IPS-NIHi11 (cell line): Measurements from ENCODE around the gene HSPB7.
"Not testable (repeated sequence)": the region's sequence is repeated elsewhere in the genome, so short reads cannot be mapped to it uniquely, and the experiment has no call there.

ENCODE experiments used
- DNase-seq: peaks from one replicate; pipeline ENCODE4 v3.0.0; 2012; ENCODE audit warnings: mixed read lengths, low spot score

The HSPB7 gene

DNA sequence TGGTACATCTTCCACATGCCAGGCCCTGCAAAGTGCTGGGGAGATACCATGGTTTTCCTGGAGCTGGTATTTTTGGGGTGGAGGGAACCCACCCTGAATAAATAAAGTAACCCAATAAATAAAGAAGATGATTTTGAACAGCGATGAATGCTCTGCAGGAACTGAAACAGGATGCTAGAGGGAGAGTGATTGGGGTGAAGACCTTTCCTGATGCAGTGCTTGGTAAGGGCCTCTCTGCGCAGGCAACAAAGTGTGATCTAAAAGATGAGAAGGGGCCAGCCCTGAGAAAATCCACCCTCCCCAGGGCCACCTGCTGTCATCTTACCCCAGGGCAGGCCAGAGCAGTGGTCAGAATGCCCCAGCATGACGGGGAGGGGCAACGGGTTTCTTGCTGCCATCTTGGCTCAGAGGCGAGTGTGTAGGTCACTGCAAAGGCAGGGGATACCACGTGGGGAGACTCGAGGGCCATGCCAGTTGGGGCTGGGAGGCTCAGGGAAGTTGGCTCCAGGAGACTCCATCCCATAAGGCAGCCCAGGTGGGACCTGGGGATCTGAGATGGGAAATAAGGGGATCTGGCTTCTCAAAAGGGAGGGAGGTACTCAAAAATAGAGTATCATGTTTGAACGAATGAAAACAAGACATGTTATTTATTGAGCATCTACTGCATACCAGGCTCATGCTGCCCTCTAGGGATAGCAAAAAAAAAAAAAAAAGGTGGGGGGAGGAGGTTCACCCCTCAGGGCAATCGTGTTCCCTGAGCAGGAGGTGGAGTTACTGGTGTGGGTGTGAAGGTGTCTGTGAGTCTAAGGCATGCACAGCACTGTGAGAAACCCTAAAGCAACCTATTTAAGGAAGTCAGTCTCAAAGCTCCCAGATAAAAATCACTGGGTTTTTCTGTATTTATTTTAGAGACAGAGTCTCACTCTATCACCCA lies 11.0 kb downstream of the HSPB7 start:
- peak; percentile 7 for DNase-seq

DNA sequence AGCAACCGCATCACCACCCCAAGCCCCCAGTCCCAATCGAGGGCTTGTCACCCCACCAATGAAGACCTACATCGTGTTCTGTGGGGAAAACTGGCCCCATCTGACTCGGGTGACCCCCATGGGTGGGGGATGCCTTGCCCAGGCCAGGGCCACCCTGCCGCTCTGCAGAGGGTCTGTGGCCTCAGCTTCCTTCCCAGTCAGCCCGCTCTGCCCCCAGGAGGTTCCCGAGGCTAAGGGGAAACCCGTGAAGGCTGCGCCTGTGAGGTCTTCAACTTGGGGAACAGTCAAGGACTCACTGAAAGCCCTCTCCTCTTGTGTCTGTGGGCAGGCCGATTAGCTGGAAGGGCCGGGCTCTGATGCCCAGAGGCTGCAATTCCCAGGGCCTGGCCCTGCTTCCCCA lies 11.8 kb downstream of the HSPB7 start:
- DNase-seq = no peak

DNA sequence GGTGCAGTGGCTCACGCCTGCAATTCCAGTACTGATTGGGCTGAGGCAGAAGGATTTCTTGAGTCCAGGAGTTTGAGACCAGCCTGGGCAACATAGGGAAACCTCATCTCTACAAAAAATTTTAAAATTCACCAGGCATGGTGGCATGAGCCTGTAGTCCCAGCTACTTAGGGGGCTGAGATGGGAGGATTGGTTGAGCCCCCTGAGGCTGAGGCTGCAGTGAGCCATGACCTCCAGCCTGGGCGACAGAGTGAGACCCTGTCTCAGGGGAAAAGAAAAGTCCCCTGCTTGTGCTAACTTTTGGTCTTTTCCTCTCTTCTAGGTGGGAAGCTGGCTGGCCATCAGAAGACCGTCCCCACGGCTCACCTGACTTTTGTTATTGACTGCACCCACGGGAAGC lies 12.2 kb downstream of the HSPB7 start:
- DNase-seq = no peak

DNA sequence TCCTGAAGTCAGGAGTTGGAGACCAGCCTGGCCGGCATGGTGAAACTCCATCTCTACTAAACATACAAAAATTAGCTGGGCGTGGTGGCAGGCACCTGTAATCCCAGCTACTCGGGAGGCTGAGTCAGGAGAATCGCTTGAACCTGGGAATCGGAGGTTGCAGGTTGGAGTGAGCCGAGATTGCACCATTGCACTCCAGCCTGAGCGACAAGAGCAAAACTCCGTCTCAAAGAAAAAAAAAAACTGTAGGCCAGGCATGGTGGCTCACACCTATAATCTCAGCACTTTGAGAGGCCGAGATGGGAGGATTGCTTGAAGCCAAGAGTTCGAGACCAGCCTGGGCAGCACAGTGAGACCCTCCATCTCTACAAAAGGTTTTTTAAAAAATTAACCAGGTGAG lies 16.6 kb downstream of the HSPB7 start:
- not testable (repeated sequence) for DNase-seq

DNA sequence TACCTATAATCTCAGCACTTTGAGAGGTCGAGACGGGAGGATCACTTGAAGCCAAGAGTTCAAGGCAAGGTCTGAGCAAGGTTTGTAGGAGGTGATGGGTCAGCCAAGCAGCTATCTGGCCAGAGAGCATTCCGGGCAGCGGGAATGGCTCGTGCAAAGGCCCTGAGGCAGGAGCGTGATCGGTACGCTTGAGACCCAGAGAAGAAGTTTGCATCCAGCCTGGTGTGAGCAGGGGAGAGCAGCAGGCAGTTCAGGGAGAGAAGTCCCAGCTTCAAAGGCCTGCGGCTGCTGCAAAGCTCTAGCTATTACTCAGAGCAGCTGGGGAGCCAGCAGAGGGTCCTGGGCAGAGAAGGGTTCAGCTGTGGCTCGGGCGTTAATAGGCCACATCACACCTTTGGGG lies 18.9 kb downstream of the HSPB7 start:
- no peak for DNase-seq

- DNase-seq = peak; percentile 7
Measured at GRCh38 chr1:15997637-15998280, 20.1 kb downstream of the HSPB7 start.

DNA sequence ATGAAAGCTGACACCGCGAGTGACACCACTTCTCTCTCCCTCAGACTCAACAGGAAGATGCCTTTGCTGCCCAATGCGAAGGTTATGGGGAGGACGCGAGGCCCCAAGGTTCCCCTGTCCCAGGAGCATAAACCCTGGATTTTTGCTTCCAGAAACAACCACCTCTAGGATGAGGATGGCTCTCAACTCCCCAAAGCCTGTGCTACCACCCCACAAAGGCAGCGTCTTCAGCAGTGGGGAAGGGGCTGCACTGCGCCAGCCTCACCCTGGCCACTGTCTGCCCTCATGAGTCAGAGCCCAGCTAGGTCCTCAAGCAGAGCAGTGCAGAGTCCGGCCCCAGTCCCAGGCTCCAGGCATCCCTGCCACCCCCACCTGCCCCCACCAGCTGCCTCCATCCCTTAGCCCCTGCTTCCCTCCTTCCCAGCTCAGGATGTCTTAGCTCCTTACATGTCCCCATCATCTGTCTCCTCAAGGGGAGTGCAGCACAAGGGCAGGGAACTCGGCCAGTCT lies 20.7 kb downstream of the HSPB7 start:
- DNase-seq = peak; percentile 4

GRCh38 chr1:15994590-15995351 lies 23.1 kb downstream of the HSPB7 start:
- peak; percentile 66 for DNase-seq

DNA sequence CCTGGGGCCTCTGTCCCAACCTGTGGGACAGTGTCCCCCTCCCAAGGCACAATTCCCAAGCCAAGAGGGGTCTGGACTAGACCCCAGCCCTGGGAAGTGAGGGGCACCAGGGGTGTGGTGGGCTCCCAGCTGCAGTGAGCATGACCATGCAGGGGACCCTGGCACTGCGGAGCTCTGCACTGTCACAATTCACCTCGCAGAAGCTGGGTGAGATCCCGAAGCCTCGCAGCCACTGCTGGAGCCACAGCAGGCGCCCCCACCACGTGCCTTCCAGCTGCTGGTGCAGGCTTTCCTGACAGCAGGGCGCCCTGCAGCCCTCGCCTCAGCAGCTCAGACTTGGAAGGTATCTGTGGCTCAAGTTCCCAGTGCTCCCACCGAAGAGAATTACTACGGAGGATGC lies 23.8 kb downstream of the HSPB7 start:
- peak; percentile 10 for DNase-seq

GRCh38 chr1:15993666-15994065 lies 24.2 kb downstream of the HSPB7 start:
- peak; percentile 5 for DNase-seq

GRCh38 chr1:15992582-15993500 lies 25.0 kb downstream of the HSPB7 start:
- peak; percentile 3 for DNase-seq

DNA sequence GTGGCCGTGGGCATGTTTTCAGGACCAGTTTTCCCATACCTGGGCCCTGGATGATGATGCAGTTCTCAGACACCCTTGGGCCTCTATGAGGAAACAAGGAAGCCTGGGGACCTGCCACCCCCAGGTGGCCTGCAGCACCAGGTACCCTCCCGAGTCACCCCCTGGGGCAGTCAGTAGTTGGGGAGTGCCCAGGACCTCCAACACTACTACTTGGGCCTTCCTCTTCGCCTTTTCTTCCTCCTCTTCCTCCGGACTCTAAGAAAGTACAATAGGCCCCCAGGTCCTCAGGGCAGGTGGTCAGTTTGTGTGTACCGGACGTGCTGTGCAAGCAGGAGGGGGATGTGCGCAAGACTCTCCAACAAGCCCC lies 25.7 kb downstream of the HSPB7 start:
- DNase-seq = no peak

DNA sequence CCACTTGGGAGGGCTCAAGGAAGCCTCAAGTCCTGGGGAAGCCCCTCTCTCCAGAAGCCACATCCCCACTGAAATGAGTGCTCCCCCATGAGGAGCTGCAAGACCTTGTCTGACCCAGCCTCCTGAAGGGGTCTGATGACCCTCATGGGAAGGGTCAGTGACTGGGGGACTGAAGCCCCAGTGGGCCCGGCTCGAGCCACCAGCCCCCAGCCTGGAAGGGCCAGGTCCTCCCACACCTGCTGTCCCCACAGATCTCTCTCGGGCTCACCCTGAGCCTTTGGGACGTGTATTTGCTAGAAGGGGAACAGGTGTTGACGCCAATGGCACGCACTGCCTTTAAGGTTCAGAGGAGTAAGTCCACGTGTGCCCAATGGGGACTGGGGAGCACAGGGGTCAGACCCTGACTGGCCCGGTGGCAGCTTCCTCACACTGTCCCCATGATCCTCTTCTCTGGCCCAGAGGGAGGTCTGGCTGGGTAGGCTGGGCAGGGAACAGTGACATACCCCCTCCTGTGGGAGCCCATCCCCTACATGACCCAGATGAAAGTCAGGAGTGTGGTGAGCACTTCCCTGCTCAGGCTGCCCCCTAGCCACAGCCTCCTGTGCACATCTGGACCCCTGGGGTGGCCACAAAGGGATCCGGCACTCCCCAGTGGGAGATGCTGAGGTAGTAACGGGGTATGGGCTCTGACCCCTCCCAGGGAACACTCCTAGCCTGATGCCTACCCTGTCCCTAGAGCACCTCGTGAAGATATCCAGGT lies 26.2 kb downstream of the HSPB7 start:
- DNase-seq = no peak

- no peak for DNase-seq
Measured at GRCh38 chr1:15989776-15990175, 28.1 kb downstream of the HSPB7 start.

GRCh38 chr1:15988856-15989736 lies 28.7 kb downstream of the HSPB7 start:
- no peak for DNase-seq

GRCh38 chr1:15985611-15986297 lies 32.1 kb downstream of the HSPB7 start:
- no peak for DNase-seq

DNA sequence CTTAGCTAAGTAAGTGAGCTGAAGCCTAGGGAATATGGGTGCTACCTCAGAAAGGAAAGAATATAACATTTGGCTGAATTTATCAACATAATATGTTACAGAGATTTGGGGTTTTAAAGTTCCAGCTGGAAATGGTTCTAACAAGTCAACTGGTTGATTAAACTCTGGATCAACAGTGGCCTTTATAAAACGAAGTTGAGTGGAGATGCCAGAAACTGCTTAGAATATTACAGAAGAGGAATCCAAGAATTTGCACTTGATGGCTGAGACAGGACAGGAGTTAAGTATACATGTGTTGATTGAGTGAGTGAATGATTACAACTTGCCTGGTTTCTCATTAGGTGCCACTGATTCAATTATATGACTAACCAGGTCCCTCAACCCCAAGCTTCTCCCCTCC lies 34.6 kb downstream of the HSPB7 start:
- DNase-seq = no peak

GRCh38 chr1:15981679-15982078 lies 36.2 kb downstream of the HSPB7 start:
- no peak for DNase-seq

GRCh38 chr1:15977947-15978346 lies 39.9 kb downstream of the HSPB7 start:
- not testable (repeated sequence) for DNase-seq
